MCF 10A (cell line): ENCODE measurements around the gene PFKFB2. TPM values are rescaled to one million over a fixed set of nuclear protein-coding genes. Genes with fewer than 3 reads are reported as not detected.

ENCODE experiments used
- Bru-seq: library from RNA; stranded (reverse); fragments of 400-500 nt; gene quantifications from one replicate; lab custom pipeline; 2021; lab: Mats Ljungman, UMichigan
- BruChase-seq, 2 experiments: library from RNA; stranded (reverse); fragments of 400-500 nt; gene quantifications; one replicate each; lab custom pipeline; 2021; lab: Mats Ljungman, UMichigan
- BruUV-seq: library from RNA; stranded (reverse); fragments of 400-500 nt; replicated peaks from 2 replicates; lab custom pipeline; 2021; lab: Mats Ljungman, UMichigan
- CTCF ChIA-PET: fragments of 300-600 bp; sonication (Branson Sonifier 250); formaldehyde crosslinking; extraction: SDS; loops from one replicate; lab custom pipeline; 2021; ENCODE audit warnings: antibody characterized with exemption, inconsistent platforms; lab: Yijun Ruan, JAX
- POLR2A ChIA-PET: fragments of 300-600, 350-650 bp; sonication (Branson Sonifier 250); formaldehyde crosslinking; extraction: SDS; loops from one replicate; lab custom pipeline; 2020; ENCODE audit warnings: antibody characterized with exemption, inconsistent platforms; lab: Yijun Ruan, JAX
- DNase-seq: peaks from one replicate; pipeline ENCODE4 v3.0.0-alpha.2; 2018; ENCODE audit not compliant: unreplicated experiment
- H3K27ac Mint-ChIP-seq: one replicate; pipeline ENCODE4 v1.8.0; 2022; ENCODE audit warnings: mild to moderate bottlenecking, low read depth, mixed read lengths; ENCODE audit not compliant: unreplicated experiment
- H3K27me3 Mint-ChIP-seq: one replicate; pipeline ENCODE4 v1.8.0; 2022; ENCODE audit warnings: mixed read lengths; ENCODE audit not compliant: insufficient read depth, unreplicated experiment
- H3K36me3 Mint-ChIP-seq: one replicate; pipeline ENCODE4 v1.8.0; 2022; ENCODE audit warnings: mild to moderate bottlenecking, moderate library complexity, mixed read lengths; ENCODE audit not compliant: insufficient read depth, unreplicated experiment
- H3K4me1 Mint-ChIP-seq: one replicate; pipeline ENCODE4 v1.8.0; 2022; ENCODE audit warnings: mixed read lengths; ENCODE audit not compliant: insufficient read depth, unreplicated experiment
- H3K4me3 Mint-ChIP-seq: one replicate; pipeline ENCODE4 v1.8.0; 2022; ENCODE audit warnings: mild to moderate bottlenecking, moderate library complexity, mixed read lengths; ENCODE audit not compliant: unreplicated experiment
- H3K9me3 Mint-ChIP-seq: one replicate; pipeline ENCODE4 v1.8.0; 2022; ENCODE audit warnings: mixed read lengths; ENCODE audit not compliant: unreplicated experiment
- intact Hi-C: fragments of 100-400 bp; cut with micrococcal nuclease; formaldehyde crosslinking; loops from 2 replicates; pipeline ENCODE4 v1.14.1; 2022
- long read RNA-seq: library from polyadenylated mRNA; stranded (forward); transcript quantifications from one replicate; pipeline ENCODE4 v2.0.0, GENCODE V29; 2022
- total RNA-seq: library from RNA; stranded (reverse); gene quantifications from 2 replicates; pipeline ENCODE4 v1.2.3, GENCODE V29; 2022
- TF ChIP-seq, protein P1 (sequence below): fragments of 200-600 bp; IDR thresholded peaks from one replicate; pipeline ENCODE4 v1.8.0; 2022; ENCODE audit warnings: antibody characterized with exemption, mild to moderate bottlenecking; ENCODE audit not compliant: unreplicated experiment

PFKFB2 gene
- 21.1 and 22.0 TPM in 2 replicates for total RNA-seq
- percentile 63 among the genes with signal in this experiment for Bru-seq, nascent RNA
- BruChase-seq, experiment 1, labeled RNA remaining after a 6-hour chase, result percentile 83 among the genes with signal in this experiment
- percentile 80 among the genes with signal in this experiment for BruChase-seq, experiment 2, labeled RNA remaining after a 2-hour chase
- long read RNA-seq, full-length matches to known transcripts, result 2 of 17 reads
- long read RNA-seq, partial matches to known transcripts, result 1 of 17 reads
- long read RNA-seq, other reads (novel, unspliced or antisense), result 14 of 17 reads

- Mint-ChIP-seq H3K27ac (peak within 1 kb of the TSS; percentile 95), H3K9me3 (no peaks in the 10 kb centered on the region), H3K4me1 (peaks cover 51% of the 10 kb centered on the region), H3K4me3 (peak within 1 kb of the TSS; percentile 89), H3K27me3 (no peaks in the 10 kb centered on the region), H3K36me3 (peaks cover 29% of the 10 kb centered on the region)
- POLR2A ChIA-PET, result interaction anchor here (0.5 to 33.4 kb wide), 52 partner anchors 9 to 1304 kb away, joined by 3 to 2100 read pairs (median 4); partner anchors contain the start of genes C1orf116, C4BPB, CD55 and DYRK3
- CTCF ChIA-PET, result interaction anchor here (0.7 to 9.7 kb wide), 19 partner anchors 8 to 584 kb away, joined by 3 to 146 read pairs (median 8); partner anchors contain the start of genes C1orf116 and DYRK3
- TSS peak; percentile 37 for BruUV-seq
- DNase-seq, result peak; percentile 100
- TF ChIP-seq, protein P1, sequence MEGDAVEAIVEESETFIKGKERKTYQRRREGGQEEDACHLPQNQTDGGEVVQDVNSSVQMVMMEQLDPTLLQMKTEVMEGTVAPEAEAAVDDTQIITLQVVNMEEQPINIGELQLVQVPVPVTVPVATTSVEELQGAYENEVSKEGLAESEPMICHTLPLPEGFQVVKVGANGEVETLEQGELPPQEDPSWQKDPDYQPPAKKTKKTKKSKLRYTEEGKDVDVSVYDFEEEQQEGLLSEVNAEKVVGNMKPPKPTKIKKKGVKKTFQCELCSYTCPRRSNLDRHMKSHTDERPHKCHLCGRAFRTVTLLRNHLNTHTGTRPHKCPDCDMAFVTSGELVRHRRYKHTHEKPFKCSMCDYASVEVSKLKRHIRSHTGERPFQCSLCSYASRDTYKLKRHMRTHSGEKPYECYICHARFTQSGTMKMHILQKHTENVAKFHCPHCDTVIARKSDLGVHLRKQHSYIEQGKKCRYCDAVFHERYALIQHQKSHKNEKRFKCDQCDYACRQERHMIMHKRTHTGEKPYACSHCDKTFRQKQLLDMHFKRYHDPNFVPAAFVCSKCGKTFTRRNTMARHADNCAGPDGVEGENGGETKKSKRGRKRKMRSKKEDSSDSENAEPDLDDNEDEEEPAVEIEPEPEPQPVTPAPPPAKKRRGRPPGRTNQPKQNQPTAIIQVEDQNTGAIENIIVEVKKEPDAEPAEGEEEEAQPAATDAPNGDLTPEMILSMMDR, result peak; percentile 24
- intact Hi-C loops, result loop anchor here (1.0 to 5.0 kb wide), 2 partner anchors 141 to 352 kb away; no protein-coding TSS in a partner anchor
Observed at GRCh38 chr1:207052911-207053769, at the start of gene PFKFB2. Gene PFKFB2, plus strand, starts transcription at chr1:207053275. Its CDS starts 1,443 bp downstream, at chr1:207054718.

- Mint-ChIP-seq H3K27ac (peak overlapping the region; percentile 30), H3K9me3 (peaks cover 7% of the 10 kb centered on the region), H3K4me3 (peak overlapping the region; percentile 1), H3K27me3 (no peaks in the 10 kb centered on the region), H3K4me1 (peaks cover 58% of the 10 kb centered on the region), H3K36me3 (peaks cover 6% of the 10 kb centered on the region)
- no TSS peak for BruUV-seq
- DNase-seq, result peak; percentile 95
- ChIA-PET POLR2A (interaction anchor here (0.6 to 26.6 kb wide), 14 partner anchors 13 to 1373 kb away, joined by 3 to 936 read pairs (median 4); partner anchors contain the start of genes C1orf116, PFKFB2 and YOD1), CTCF (interaction anchor here (0.6 to 11.4 kb wide), 41 partner anchors 9 to 1671 kb away, joined by 3 to 280 read pairs (median 5); partner anchors contain the start of genes C1orf116 and PFKFB2)
- TF ChIP-seq, protein P1, result peak; percentile 85
- intact Hi-C loops, result loop anchor here (1.0 kb wide), 1 partner anchor 73 kb away; no protein-coding TSS in a partner anchor
Observed at GRCh38 chr1:207004931-207005830, 47.9 kb upstream of the PFKFB2 start.

- no peak for DNase-seq
- no peaks in the 10 kb centered on the region for H3K27me3 Mint-ChIP-seq
- ChIA-PET CTCF (interaction anchor here (0.6 to 11.4 kb wide), 23 partner anchors 8 to 823 kb away, joined by 3 to 280 read pairs (median 8); partner anchors contain the start of gene C1orf116), POLR2A (interaction anchor here (0.6 to 26.6 kb wide), 17 partner anchors 14 to 1374 kb away, joined by 3 to 936 read pairs (median 5); partner anchors contain the start of genes C1orf116, EIF2D, PFKFB2 and YOD1)
- TF ChIP-seq, protein P1, result no peak
- peaks cover 7% of the 10 kb centered on the region for H3K9me3 Mint-ChIP-seq
- peaks cover 58% of the 10 kb centered on the region for H3K4me1 Mint-ChIP-seq
- H3K36me3 Mint-ChIP-seq, result peaks cover 5% of the 10 kb centered on the region
- intact Hi-C loops, result no loop called here
- no TSS peak for BruUV-seq
- H3K27ac Mint-ChIP-seq, result peak overlapping the region; percentile 89
- H3K4me3 Mint-ChIP-seq, result no peak overlapping the region
Observed at GRCh38 chr1:207006083-207006482, 47.0 kb upstream of the PFKFB2 start.
